SU-DHL-6 (cell line): ENCODE measurements around the gene NACC1.

Experiments
- H2AFZ ChIP-seq: fragments of 200-600 bp; sonication (generic); 2 replicates; pipeline ENCODE4 v1.6.1; 2014; ENCODE audit warnings: low read depth, mild to moderate bottlenecking, moderate library complexity, mixed read lengths, antibody characterized with exemption, low read length; ENCODE audit not compliant: severe bottlenecking
- H3F3A ChIP-seq: fragments of 200-600 bp; shearing (Covaris generic); 2 replicates; pipeline ENCODE4 v1.6.0; 2016; ENCODE audit warnings: antibody characterized with exemption, mild to moderate bottlenecking; ENCODE audit not compliant: insufficient read depth
- H3K27ac ChIP-seq: fragments of 200-600 bp; sonication (generic); 2 replicates; pipeline ENCODE4 v1.5.1; 2016; ENCODE audit warnings: low read depth, mild to moderate bottlenecking, low read length, moderate library complexity, mixed read lengths
- H3K27me3 ChIP-seq: fragments of 200-600 bp; sonication (generic), shearing (Covaris generic); 2 replicates; pipeline ENCODE4 v1.6.0; 2014; ENCODE audit warnings: mild to moderate bottlenecking, low read length
- H3K36me3 ChIP-seq: fragments of 200-600 bp; sonication (generic); 2 replicates; pipeline ENCODE4 v1.6.1; 2014; ENCODE audit warnings: mild to moderate bottlenecking, low read length, mixed read lengths
- H3K4me2 ChIP-seq: fragments of 300-600, 200-600 bp; shearing (Covaris generic), sonication (generic); 2 replicates; pipeline ENCODE4 v1.6.0; 2014; ENCODE audit warnings: low read length, low read depth, mild to moderate bottlenecking; ENCODE audit not compliant: poor library complexity, severe bottlenecking
- H3K4me3 ChIP-seq: fragments of 200-600 bp; sonication (generic); 2 replicates; pipeline ENCODE4 v1.5.1; 2014; ENCODE audit warnings: antibody characterized with exemption, low read length, mild to moderate bottlenecking, mixed read lengths; ENCODE audit not compliant: insufficient read depth, poor library complexity, severe bottlenecking
- H3K79me2 ChIP-seq: fragments of 200-600 bp; sonication (generic); 2 replicates; pipeline ENCODE4 v1.6.1; 2014; ENCODE audit warnings: mild to moderate bottlenecking, low read length, moderate library complexity; ENCODE audit not compliant: insufficient read depth
- H3K9ac ChIP-seq: fragments of 200-600 bp; sonication (generic); 2 replicates; pipeline ENCODE4 v1.7.0; 2014; ENCODE audit warnings: mild to moderate bottlenecking, low read length
- H3K9me2 ChIP-seq: fragments of 200-600 bp; sonication (generic); replicated peaks from 2 replicates; pipeline ENCODE4 v1.6.1; 2014; ENCODE audit warnings: low read length; ENCODE audit not compliant: insufficient read depth
- H3K9me3 ChIP-seq: fragments of 200-600 bp; sonication (generic); 2 replicates; pipeline ENCODE4 v1.6.1; 2014; ENCODE audit warnings: low read length, mixed read lengths; ENCODE audit not compliant: insufficient read depth
- H4K20me1 ChIP-seq: fragments of 200-600 bp; sonication (generic); 2 replicates; pipeline ENCODE4 v1.6.1; 2014; ENCODE audit warnings: low read depth, mild to moderate bottlenecking, antibody characterized with exemption, low read length, moderate library complexity, mixed read lengths
- EZH2phosphoT487 ChIP-seq: fragments of 200-600 bp; sonication (generic), shearing (Covaris generic); conservative IDR thresholded peaks from 2 replicates; pipeline ENCODE4 v1.6.1; 2018; ENCODE audit warnings: mild to moderate bottlenecking, antibody characterized with exemption, low read length, moderate library complexity, mixed read lengths
- TF ChIP-seq, protein P1 (sequence below): fragments of 200-600 bp; sonication (generic); IDR thresholded peaks from one replicate; pipeline ENCODE4 v1.5.1; 2017; ENCODE audit warnings: antibody characterized with exemption, mild to moderate bottlenecking, low read length, moderate library complexity; ENCODE audit not compliant: insufficient read depth, poor library complexity, severe bottlenecking

The NACC1 gene

GRCh38 chr19:13092606-13093235, 25.3 kb upstream of the NACC1 start:
- no peaks in the 10 kb centered on the region for H3K36me3 ChIP-seq
- H3K4me3 ChIP-seq, result no peak overlapping the region
- no peaks in the 10 kb centered on the region for H3K27me3 ChIP-seq
- H3K9ac ChIP-seq, result no peak overlapping the region
- H3K4me2 ChIP-seq, result no peak overlapping the region
- no peaks in the 10 kb centered on the region for H3K9me3 ChIP-seq
- H3F3A ChIP-seq, result peaks cover 6% of the 10 kb centered on the region
- H3K9me2 ChIP-seq, result no peaks in the 10 kb centered on the region
- TF ChIP-seq, protein P1, sequence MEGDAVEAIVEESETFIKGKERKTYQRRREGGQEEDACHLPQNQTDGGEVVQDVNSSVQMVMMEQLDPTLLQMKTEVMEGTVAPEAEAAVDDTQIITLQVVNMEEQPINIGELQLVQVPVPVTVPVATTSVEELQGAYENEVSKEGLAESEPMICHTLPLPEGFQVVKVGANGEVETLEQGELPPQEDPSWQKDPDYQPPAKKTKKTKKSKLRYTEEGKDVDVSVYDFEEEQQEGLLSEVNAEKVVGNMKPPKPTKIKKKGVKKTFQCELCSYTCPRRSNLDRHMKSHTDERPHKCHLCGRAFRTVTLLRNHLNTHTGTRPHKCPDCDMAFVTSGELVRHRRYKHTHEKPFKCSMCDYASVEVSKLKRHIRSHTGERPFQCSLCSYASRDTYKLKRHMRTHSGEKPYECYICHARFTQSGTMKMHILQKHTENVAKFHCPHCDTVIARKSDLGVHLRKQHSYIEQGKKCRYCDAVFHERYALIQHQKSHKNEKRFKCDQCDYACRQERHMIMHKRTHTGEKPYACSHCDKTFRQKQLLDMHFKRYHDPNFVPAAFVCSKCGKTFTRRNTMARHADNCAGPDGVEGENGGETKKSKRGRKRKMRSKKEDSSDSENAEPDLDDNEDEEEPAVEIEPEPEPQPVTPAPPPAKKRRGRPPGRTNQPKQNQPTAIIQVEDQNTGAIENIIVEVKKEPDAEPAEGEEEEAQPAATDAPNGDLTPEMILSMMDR, result no peak
- TF ChIP-seq EZH2phosphoT487, result no peak
- H3K79me2 ChIP-seq, result no peaks in the 10 kb centered on the region
- no peak overlapping the region for H3K27ac ChIP-seq
- H4K20me1 ChIP-seq, result no peaks in the 10 kb centered on the region
- no peak overlapping the region for H2AFZ ChIP-seq

GRCh38 chr19:13093407-13094105, 24.5 kb upstream of the NACC1 start:
- Histone ChIP-seq H2AFZ (no peak overlapping the region), H3K9ac (no peak overlapping the region), H4K20me1 (no peaks in the 10 kb centered on the region), H3K9me2 (no peaks in the 10 kb centered on the region), H3K4me2 (no peak overlapping the region), H3K27me3 (no peaks in the 10 kb centered on the region), H3K79me2 (no peaks in the 10 kb centered on the region), H3F3A (peaks cover 6% of the 10 kb centered on the region), H3K9me3 (no peaks in the 10 kb centered on the region), H3K4me3 (no peak overlapping the region), H3K36me3 (no peaks in the 10 kb centered on the region), H3K27ac (no peak overlapping the region)
- TF ChIP-seq EZH2phosphoT487, result no peak
- TF ChIP-seq, protein P1, result peak; percentile 71

GRCh38 chr19:13094106-13094504, 24.0 kb upstream of the NACC1 start:
- H3K27ac ChIP-seq, result no peak overlapping the region

More at GRCh38 chr19:13094106-13094504, 24.0 kb upstream of the NACC1 start:
- H3K4me2 ChIP-seq, result no peak overlapping the region
- no peaks in the 10 kb centered on the region for H3K9me2 ChIP-seq
- no peak overlapping the region for H3K4me3 ChIP-seq
- H3K27me3 ChIP-seq, result no peaks in the 10 kb centered on the region
- H3K36me3 ChIP-seq, result peaks cover 3% of the 10 kb centered on the region; the same call in 1 of the 2 replicates
- no peak overlapping the region for H3K9ac ChIP-seq
- H3K79me2 ChIP-seq, result no peaks in the 10 kb centered on the region
- H2AFZ ChIP-seq, result no peak overlapping the region
- TF ChIP-seq, protein P1, result no peak
- TF ChIP-seq EZH2phosphoT487, result no peak
- H4K20me1 ChIP-seq, result no peaks in the 10 kb centered on the region
- peaks cover 6% of the 10 kb centered on the region for H3F3A ChIP-seq
- no peaks in the 10 kb centered on the region for H3K9me3 ChIP-seq
